Uterus (tissue), 2 donors: ENCODE results near the gene CMTR1.

Source experiments
- POLR2A ChIP-seq, 2 donors: fragments of 450-650 bp; IDR thresholded peaks; one replicate each; pipeline ENCODE4 v1.6.1; 2016; ENCODE audit warnings: antibody characterized with exemption in 2 of 2, mild to moderate bottlenecking in 1 of 2, moderate library complexity in 1 of 2
- TF ChIP-seq, protein P1 (sequence below), 4 experiments: fragments of 200-600 bp in 2 of 4; fragments of 450-650 bp in 2 of 4; sonication (generic) in 2 of 4; IDR thresholded peaks; one replicate each; pipeline ENCODE4 v1.5.1; 2016 to 2019; ENCODE audit warnings: antibody characterized with exemption in 4 of 4, mild to moderate bottlenecking in 2 of 4, moderate library complexity in 1 of 4

DNA sequence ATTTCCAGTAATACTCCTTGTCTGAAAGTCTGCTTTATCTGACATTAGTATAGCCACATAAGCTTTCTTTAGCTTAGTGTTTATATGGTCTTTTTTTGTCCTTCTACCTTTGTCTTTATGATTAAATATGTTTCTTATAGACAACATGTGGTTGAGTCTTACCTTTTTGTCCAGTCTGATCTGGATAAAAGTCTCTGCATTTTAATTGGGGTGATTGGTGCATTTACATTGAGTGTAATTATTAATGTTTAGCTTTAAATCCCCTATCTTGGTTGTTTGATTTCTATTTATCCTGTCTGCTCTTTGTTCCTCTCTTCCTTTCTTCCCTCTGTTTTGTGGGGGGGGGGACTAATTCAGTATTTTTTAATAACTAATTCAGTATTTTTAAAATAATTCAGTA is 34.7 kb downstream of the CMTR1 start:
- TF ChIP-seq, protein P1, sequence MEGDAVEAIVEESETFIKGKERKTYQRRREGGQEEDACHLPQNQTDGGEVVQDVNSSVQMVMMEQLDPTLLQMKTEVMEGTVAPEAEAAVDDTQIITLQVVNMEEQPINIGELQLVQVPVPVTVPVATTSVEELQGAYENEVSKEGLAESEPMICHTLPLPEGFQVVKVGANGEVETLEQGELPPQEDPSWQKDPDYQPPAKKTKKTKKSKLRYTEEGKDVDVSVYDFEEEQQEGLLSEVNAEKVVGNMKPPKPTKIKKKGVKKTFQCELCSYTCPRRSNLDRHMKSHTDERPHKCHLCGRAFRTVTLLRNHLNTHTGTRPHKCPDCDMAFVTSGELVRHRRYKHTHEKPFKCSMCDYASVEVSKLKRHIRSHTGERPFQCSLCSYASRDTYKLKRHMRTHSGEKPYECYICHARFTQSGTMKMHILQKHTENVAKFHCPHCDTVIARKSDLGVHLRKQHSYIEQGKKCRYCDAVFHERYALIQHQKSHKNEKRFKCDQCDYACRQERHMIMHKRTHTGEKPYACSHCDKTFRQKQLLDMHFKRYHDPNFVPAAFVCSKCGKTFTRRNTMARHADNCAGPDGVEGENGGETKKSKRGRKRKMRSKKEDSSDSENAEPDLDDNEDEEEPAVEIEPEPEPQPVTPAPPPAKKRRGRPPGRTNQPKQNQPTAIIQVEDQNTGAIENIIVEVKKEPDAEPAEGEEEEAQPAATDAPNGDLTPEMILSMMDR (IDR thresholded peaks at IDR 0.05), result no peak
- TF ChIP-seq POLR2A (IDR thresholded peaks at IDR 0.05), result no peak
